Astrocyte (in vitro differentiated cells and primary cell): Measurements from ENCODE around the gene CCR2.
"Not testable (repeated sequence)": the region's sequence is repeated elsewhere in the genome, so short reads cannot be mapped to it uniquely, and the experiment has no call there.

Source experiments
- EZH2 ChIP-seq: IDR thresholded peaks from 2 replicates; pipeline ENCODE4 v1.6.1; 2012; ENCODE audit warnings: mild to moderate bottlenecking, low read length, inconsistent platforms; ENCODE audit not compliant: insufficient read depth
- TF ChIP-seq, protein P1 (sequence below): IDR thresholded peaks from 2 replicates; pipeline ENCODE4 v1.5.1; 2011; ENCODE audit warnings: low read depth, mild to moderate bottlenecking, inconsistent platforms, low read length, moderate library complexity; ENCODE audit not compliant: insufficient read depth

DNA sequence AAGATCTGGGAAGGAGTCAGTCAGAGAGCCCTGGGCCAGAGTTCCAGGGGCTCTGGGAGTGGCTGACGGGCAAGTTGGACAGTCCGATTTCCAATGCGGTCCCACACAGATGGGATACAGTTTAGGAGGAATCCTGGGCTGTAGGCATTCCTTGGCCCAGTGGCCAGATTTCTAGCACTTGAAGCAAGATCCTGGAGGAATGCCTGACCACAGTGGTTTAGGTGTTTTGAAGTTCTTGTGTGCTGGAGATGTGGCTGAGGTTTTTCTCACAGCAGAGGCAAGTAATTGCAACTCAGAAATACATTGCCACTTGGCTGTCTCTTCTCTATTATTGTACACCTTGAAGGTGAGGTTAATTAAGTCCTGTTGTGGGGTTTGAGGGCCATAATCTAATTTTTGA, 23.2 kb upstream of the CCR2 start:
- TF ChIP-seq, protein P1, sequence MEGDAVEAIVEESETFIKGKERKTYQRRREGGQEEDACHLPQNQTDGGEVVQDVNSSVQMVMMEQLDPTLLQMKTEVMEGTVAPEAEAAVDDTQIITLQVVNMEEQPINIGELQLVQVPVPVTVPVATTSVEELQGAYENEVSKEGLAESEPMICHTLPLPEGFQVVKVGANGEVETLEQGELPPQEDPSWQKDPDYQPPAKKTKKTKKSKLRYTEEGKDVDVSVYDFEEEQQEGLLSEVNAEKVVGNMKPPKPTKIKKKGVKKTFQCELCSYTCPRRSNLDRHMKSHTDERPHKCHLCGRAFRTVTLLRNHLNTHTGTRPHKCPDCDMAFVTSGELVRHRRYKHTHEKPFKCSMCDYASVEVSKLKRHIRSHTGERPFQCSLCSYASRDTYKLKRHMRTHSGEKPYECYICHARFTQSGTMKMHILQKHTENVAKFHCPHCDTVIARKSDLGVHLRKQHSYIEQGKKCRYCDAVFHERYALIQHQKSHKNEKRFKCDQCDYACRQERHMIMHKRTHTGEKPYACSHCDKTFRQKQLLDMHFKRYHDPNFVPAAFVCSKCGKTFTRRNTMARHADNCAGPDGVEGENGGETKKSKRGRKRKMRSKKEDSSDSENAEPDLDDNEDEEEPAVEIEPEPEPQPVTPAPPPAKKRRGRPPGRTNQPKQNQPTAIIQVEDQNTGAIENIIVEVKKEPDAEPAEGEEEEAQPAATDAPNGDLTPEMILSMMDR = not testable (repeated sequence)
- TF ChIP-seq EZH2 = not testable (repeated sequence)
